Measurements from ENCODE around the gene ARID1B. TPM values are rescaled to one million over a fixed set of nuclear protein-coding genes. Genes with fewer than 3 reads are reported as not detected.

The ARID1B gene
- total and polyA plus RNA-seq, 10 of the 15 experiments (the other 5 are each of a cell fraction or from before 2014, with no cell fraction given): 24.7 to 133 (median 54.6) TPM

DNA sequence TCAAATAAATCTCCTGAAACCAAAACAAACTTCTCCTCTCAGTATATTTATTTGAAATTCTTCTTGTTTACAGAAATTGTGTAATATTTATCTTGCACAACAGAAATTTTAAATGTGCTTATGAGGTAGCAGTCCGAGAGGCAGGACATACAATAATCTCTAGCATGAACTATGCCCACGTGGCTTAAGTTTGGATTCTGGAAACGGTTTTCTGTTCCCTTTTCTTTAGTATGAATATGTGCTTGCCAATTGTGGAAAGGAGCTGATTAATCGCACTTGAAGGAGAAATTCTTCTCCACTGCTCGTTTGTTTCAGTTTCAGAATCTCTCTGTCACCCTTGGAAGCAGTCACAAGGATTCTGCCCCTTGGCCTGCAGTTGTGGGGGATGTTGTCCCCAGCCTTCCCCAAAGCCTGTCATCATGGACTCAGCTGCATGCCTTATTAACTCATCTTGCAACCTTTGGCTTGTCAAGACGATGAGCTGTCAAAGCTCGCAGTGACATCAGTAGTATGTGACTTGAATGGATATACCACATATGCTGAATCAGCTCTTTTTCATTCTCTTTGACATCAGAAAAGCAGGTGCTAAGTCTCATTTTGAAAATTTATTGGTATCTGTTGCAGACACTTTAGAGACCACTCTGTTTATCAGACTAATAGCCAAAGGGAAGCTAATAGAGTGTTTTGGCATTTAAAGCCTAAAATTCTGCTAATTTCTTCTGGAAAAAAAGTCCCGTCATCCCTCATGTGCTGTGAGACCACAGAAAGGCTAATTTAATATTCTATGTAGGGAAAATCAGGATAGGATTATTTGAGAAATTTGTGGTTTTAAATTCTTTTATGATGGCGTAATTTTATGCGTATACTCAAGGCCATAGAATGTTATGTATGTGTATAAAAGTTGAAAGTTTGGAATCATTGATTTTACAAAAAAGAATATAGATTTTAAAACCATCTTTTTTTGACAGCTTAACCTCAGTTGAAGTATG, 186.8 kb downstream of the ARID1B start (continued):
- TF ChIP-seq RAD51 (IDR thresholded peaks at IDR 0.05): peak; percentile 39
- TF ChIP-seq, protein P1, sequence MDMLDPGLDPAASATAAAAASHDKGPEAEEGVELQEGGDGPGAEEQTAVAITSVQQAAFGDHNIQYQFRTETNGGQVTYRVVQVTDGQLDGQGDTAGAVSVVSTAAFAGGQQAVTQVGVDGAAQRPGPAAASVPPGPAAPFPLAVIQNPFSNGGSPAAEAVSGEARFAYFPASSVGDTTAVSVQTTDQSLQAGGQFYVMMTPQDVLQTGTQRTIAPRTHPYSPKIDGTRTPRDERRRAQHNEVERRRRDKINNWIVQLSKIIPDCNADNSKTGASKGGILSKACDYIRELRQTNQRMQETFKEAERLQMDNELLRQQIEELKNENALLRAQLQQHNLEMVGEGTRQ (IDR thresholded peaks at IDR 0.05; ENCODE audit: borderline replicate concordance, low read depth, low read length): no peak
- TF ChIP-seq RUNX3 (IDR thresholded peaks at IDR 0.05; ENCODE audit: low read length): no peak
- no peak for TF ChIP-seq POLR2AphosphoS2 (IDR thresholded peaks at IDR 0.05; ENCODE audit: low read depth, low read length)
- TF ChIP-seq, protein P2, sequence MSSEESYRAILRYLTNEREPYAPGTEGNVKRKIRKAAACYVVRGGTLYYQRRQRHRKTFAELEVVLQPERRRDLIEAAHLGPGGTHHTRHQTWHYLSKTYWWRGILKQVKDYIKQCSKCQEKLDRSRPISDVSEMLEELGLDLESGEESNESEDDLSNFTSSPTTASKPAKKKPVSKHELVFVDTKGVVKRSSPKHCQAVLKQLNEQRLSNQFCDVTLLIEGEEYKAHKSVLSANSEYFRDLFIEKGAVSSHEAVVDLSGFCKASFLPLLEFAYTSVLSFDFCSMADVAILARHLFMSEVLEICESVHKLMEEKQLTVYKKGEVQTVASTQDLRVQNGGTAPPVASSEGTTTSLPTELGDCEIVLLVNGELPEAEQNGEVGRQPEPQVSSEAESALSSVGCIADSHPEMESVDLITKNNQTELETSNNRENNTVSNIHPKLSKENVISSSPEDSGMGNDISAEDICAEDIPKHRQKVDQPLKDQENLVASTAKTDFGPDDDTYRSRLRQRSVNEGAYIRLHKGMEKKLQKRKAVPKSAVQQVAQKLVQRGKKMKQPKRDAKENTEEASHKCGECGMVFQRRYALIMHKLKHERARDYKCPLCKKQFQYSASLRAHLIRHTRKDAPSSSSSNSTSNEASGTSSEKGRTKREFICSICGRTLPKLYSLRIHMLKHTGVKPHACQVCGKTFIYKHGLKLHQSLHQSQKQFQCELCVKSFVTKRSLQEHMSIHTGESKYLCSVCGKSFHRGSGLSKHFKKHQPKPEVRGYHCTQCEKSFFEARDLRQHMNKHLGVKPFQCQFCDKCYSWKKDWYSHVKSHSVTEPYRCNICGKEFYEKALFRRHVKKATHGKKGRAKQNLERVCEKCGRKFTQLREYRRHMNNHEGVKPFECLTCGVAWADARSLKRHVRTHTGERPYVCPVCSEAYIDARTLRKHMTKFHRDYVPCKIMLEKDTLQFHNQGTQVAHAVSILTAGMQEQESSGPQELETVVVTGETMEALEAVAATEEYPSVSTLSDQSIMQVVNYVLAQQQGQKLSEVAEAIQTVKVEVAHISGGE (CRISPR knock-in tag; IDR thresholded peaks at IDR 0.05): no peak
- no peak for TF ChIP-seq ZZZ3 (IDR thresholded peaks at IDR 0.05; ENCODE audit: control insufficient read depth, insufficient read length, low read depth)
- TF ChIP-seq, protein P3, sequence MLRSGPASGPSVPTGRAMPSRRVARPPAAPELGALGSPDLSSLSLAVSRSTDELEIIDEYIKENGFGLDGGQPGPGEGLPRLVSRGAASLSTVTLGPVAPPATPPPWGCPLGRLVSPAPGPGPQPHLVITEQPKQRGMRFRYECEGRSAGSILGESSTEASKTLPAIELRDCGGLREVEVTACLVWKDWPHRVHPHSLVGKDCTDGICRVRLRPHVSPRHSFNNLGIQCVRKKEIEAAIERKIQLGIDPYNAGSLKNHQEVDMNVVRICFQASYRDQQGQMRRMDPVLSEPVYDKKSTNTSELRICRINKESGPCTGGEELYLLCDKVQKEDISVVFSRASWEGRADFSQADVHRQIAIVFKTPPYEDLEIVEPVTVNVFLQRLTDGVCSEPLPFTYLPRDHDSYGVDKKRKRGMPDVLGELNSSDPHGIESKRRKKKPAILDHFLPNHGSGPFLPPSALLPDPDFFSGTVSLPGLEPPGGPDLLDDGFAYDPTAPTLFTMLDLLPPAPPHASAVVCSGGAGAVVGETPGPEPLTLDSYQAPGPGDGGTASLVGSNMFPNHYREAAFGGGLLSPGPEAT (IDR thresholded peaks at IDR 0.05; ENCODE audit: low read depth): peak; percentile 63; the same call in 1 of the 2 replicates
- TF ChIP-seq ZBED1 (IDR thresholded peaks at IDR 0.05; ENCODE audit: borderline replicate concordance): no peak
- TF ChIP-seq SUZ12 (IDR thresholded peaks at IDR 0.05; ENCODE audit: unreplicated experiment): no peak
- TF ChIP-seq, protein P4, sequence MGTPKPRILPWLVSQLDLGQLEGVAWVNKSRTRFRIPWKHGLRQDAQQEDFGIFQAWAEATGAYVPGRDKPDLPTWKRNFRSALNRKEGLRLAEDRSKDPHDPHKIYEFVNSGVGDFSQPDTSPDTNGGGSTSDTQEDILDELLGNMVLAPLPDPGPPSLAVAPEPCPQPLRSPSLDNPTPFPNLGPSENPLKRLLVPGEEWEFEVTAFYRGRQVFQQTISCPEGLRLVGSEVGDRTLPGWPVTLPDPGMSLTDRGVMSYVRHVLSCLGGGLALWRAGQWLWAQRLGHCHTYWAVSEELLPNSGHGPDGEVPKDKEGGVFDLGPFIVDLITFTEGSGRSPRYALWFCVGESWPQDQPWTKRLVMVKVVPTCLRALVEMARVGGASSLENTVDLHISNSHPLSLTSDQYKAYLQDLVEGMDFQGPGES (IDR thresholded peaks at IDR 0.05): no peak
- peak; percentile 78 for TF ChIP-seq CREM (IDR thresholded peaks at IDR 0.05; ENCODE audit: low read depth)
- TF ChIP-seq CHD4 (IDR thresholded peaks at IDR 0.05): no peak
- TF ChIP-seq, protein P5, sequence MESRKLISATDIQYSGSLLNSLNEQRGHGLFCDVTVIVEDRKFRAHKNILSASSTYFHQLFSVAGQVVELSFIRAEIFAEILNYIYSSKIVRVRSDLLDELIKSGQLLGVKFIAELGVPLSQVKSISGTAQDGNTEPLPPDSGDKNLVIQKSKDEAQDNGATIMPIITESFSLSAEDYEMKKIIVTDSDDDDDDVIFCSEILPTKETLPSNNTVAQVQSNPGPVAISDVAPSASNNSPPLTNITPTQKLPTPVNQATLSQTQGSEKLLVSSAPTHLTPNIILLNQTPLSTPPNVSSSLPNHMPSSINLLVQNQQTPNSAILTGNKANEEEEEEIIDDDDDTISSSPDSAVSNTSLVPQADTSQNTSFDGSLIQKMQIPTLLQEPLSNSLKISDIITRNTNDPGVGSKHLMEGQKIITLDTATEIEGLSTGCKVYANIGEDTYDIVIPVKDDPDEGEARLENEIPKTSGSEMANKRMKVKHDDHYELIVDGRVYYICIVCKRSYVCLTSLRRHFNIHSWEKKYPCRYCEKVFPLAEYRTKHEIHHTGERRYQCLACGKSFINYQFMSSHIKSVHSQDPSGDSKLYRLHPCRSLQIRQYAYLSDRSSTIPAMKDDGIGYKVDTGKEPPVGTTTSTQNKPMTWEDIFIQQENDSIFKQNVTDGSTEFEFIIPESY (IDR thresholded peaks at IDR 0.05): no peak
- no peak for TF ChIP-seq FOXM1 (IDR thresholded peaks at IDR 0.05; ENCODE audit: low read depth, low read length)
- TF ChIP-seq ATF7 (IDR thresholded peaks at IDR 0.05; ENCODE audit: low read depth): peak; percentile 79
- no peak for TF ChIP-seq EGR1 (IDR thresholded peaks at IDR 0.05; ENCODE audit: borderline replicate concordance in 1 of 2, low read depth in 2 of 2, low read length in 2 of 2)
- TF ChIP-seq BRCA1 (IDR thresholded peaks at IDR 0.05; ENCODE audit: low read depth, low read length): no peak
- no peak for TF ChIP-seq ZNF217 (IDR thresholded peaks at IDR 0.05)
- no peak for TF ChIP-seq MYB (IDR thresholded peaks at IDR 0.05; ENCODE audit: borderline replicate concordance, low read depth, low read length)
- no peak for TF ChIP-seq SIN3A (IDR thresholded peaks at IDR 0.05; ENCODE audit: low read depth, low read length)

Data from GM12878 (cell line).